ENCODE data around the gene CIBAR2.

GRCh38 chr16:85078952-85079351 lies 33.3 kb downstream of the CIBAR2 start:
- TF ChIP-seq EWSR1 (IDR thresholded peaks at IDR 0.05; ENCODE audit: borderline replicate concordance, low read depth, partially characterized antibody): no peak
- no peak for TF ChIP-seq YY1 (IDR thresholded peaks at IDR 0.05; ENCODE audit: borderline replicate concordance in 1 of 3, control insufficient read depth in 1 of 3, extremely low read depth in 1 of 3, insufficient read depth in 3 of 3, insufficient read length in 1 of 3, insufficient replicate concordance in 2 of 3, low read depth in 1 of 3, low read length in 2 of 3)
- TF ChIP-seq ZBTB43 (CRISPR knock-in tag; IDR thresholded peaks at IDR 0.05): no peak
- no peak for TF ChIP-seq TRIM28 (IDR thresholded peaks at IDR 0.05)
- TF ChIP-seq CEBPZ (IDR thresholded peaks at IDR 0.05; ENCODE audit: borderline replicate concordance, low read depth, low read length): no peak
- TF ChIP-seq AFF4 (CRISPR knock-in tag; IDR thresholded peaks at IDR 0.05): no peak
- no peak for TF ChIP-seq POLR2AphosphoS5 (IDR thresholded peaks at IDR 0.05; ENCODE audit: control insufficient read depth, insufficient read depth, low read depth, low read length)
- TF ChIP-seq CBX3 (IDR thresholded peaks at IDR 0.05; ENCODE audit: borderline replicate concordance in 1 of 2, low read length in 2 of 2): no peak

Data from K562 (cell line).